ENCODE measurements around the gene POP7. TPM values are rescaled to one million over a fixed set of nuclear protein-coding genes. Genes with fewer than 3 reads are reported as not detected.
A peak's percentile ranks its signal among the peaks of the same experiment; 100 is the strongest.

The POP7 gene
- total and polyA plus RNA-seq, 5 experiments from 2014 or later: 16.9 to 41.7 (median 32.6) TPM

DNA sequence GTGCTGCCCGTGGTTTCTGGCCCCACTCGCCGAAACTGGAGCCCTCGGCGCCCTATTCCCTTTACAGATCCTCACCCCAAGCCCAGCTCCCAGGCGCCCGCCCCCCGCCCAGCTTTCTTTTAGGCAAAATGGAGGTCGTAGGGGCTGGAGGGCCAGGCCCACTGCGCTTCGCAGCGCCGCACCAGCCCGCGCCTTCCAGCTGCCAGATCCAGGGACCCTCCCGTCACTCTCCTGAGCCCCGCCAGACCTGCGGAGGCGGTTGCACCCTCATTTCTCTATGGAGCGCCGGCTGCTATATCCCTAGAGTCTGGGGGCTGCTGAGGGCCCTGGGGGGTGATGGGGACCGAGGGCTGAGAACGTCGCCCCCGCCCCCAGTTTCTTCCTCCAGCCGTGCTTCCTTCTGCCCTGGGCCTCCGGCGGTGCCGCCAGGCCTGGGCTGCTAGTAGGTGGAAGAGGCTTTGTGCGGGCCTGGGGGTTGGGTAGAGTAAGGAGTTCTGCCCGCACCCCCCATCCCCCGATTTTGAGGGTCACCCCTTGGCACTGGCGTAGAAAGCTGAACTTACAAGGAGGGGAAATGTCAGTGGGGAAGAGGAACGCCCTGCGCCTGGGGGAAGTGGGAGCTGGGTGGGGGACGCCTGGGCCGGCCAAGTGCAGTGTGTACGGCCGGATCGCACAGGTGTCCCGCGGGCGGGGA, 31.4 kb upstream of the POP7 start:
- DNase-seq: peak in 5 of 10 donors; percentile 36 to 61 (median 47)
- peak overlapping the region; percentile 94 to 97 (median 96) for H3K4me3 Mint-ChIP-seq
- peak overlapping the region; percentile 84 to 99 (median 97) for H3K27ac Mint-ChIP-seq
- H3K36me3 Mint-ChIP-seq: peaks cover 0 to 26% (median 0%) of the 10 kb centered on the region in 3 donors
- ATAC-seq: peak in 1 of 2 donors; percentile 0
- POLR2A ChIA-PET: interaction anchor here (0.5 to 11.9 kb wide), 15 partner anchors 9 to 246 kb away, joined by 3 to 170 read pairs (median 5); partner anchors contain the start of genes FBXO24, GIGYF1, LRCH4 and MEPCE
- no peaks in the 10 kb centered on the region for H3K27me3 Mint-ChIP-seq
- H3K9me3 Mint-ChIP-seq: no peaks in the 10 kb centered on the region
- peaks cover 8 to 30% (median 27%) of the 10 kb centered on the region in 4 donors for H3K4me1 Mint-ChIP-seq

DNA sequence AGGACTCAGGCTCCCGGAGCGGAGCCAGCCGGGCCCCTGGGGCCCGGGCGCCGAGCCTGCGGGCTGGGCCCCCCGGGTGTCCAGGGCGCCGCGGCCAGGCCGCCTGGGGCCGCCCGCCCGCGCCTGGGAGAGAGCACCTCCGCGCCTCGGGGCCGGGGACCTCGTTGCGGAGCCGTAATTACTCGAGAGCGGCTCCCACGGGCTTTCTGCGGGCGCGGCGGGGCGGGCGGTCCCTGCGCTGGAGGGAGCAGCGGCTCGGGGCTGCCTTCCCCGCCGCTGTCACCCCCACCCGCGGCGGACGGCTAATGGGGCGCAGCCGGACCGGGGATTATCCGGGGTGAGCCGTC, 30.8 kb upstream of the POP7 start:
- ATAC-seq (peak; percentile 7 to 9), DNase-seq (peak in 1 of 10 donors; percentile 52)
- H3K4me3 Mint-ChIP-seq: peak overlapping the region; percentile 94 to 97 (median 96)

DNA sequence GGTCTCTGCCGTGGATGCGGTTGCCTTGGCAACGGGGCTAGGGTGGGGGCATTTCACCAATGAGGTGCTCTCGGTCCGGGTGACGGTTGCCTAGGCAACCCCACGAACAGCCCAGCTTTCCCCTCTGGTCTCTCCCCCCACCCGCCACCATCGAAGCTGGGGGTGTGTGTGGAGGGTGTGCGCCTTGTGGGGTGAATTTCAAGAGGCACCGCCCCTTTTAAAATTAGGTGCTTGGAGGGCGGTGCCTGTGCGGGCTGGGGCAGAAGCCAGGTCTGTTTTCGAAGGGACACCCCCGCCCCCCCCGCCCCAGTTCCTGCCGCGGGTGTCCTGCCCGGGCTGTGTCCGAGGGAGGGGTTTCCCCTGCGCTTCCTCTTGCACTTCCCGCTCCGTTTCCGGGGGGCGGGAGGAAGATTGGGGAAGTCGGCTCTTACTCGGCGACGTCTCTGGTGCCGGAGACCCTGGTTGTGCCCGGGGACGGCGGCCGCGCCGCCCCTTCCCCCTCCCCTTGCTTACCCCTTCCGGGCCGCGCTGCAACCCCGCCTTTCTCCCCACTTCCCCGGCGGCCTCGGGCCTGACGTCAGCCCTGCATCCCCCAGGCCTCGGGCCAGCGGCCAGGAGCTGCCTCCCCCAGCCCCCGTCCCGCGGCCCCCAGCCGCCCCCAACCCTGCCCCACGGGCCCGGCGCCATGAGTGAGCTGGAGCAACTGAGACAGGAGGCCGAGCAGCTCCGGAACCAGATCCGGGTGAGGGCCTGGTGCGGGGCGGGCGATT, 30.2 kb upstream of the POP7 start:
- no peaks in the 10 kb centered on the region for H3K27me3 Mint-ChIP-seq
- no peaks in the 10 kb centered on the region for H3K9me3 Mint-ChIP-seq
- ATAC-seq (peak; percentile 62 to 69), DNase-seq (peak; percentile 77 to 98 (median 92))
- peaks cover 0 to 34% (median 0%) of the 10 kb centered on the region in 3 donors for H3K36me3 Mint-ChIP-seq
- POLR2A ChIA-PET: interaction anchor here (0.5 to 11.9 kb wide), 12 partner anchors 15 to 413 kb away, joined by 3 to 170 read pairs (median 8); partner anchors contain the start of genes FBXO24, GIGYF1, LRCH4 and MOSPD3
- H3K4me1 Mint-ChIP-seq: peaks cover 13 to 42% (median 38%) of the 10 kb centered on the region in 4 donors
- peak overlapping the region; percentile 85 to 95 (median 90) for H3K4me3 Mint-ChIP-seq
- H3K27ac Mint-ChIP-seq: peak overlapping the region; percentile 79 to 97 (median 94)

More for the DNA sequence above, 30.8 kb upstream of the POP7 start:
- POLR2A ChIA-PET: interaction anchor here (0.5 to 11.9 kb wide), 13 partner anchors 8 to 246 kb away, joined by 3 to 170 read pairs (median 7); partner anchors contain the start of genes FBXO24, GIGYF1, LRCH4 and MOSPD3
- Mint-ChIP-seq H3K9me3 (no peaks in the 10 kb centered on the region), H3K27ac (peak overlapping the region in 7 of 10 donors; percentile 84 to 99 (median 95)), H3K36me3 (peaks cover 0 to 31% (median 0%) of the 10 kb centered on the region in 3 donors), H3K4me1 (peaks cover 9 to 35% (median 31%) of the 10 kb centered on the region in 4 donors), H3K27me3 (no peaks in the 10 kb centered on the region)

DNA sequence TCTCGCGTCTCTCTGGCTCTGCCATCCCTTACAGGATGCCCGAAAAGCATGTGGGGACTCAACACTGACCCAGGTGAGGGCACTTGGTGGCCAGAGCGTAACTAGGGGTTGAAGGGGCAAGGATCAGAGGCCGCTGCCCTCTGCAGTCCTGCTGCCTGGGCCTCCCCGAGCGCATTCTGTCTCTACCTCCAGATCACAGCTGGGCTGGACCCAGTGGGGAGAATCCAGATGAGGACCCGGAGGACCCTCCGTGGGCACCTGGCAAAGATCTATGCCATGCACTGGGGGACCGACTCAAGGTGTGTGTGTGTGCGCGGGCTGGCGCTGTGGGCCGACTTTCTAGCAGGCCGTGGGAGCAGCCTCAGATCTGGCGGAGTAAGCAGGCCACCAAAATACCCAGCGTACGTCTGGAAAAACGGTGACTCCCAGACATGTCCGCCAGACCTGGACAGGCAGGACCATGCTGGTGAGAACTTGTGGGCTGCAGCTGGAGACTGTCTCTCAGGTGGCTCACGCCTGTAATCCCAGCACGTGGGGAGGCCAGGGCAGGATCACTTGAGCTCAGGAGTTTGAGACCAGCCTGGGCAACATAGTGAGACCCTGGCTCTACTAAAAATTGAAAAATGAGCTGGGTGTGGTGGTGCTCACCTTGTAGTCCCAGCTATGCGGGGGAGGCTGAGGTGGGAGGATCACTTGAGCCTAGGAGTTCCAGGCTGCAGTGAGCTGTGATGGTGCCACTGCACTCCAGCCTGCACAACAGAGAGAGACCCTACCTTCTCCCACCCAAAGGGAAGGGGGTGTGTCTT, 29.2 kb upstream of the POP7 start:
- peaks cover 0 to 34% (median 0%) of the 10 kb centered on the region in 3 donors for H3K36me3 Mint-ChIP-seq
- ATAC-seq: no peak
- DNase-seq: no peak
- H3K4me3 Mint-ChIP-seq: peak overlapping the region; percentile 78 to 95 (median 84)
- no peaks in the 10 kb centered on the region for H3K27me3 Mint-ChIP-seq
- peak overlapping the region; percentile 84 to 97 (median 91) for H3K27ac Mint-ChIP-seq
- POLR2A ChIA-PET: interaction anchor here (0.6 to 11.9 kb wide), 12 partner anchors 14 to 248 kb away, joined by 3 to 170 read pairs (median 8); partner anchors contain the start of genes FBXO24, GIGYF1, LRCH4 and MOSPD3
- H3K9me3 Mint-ChIP-seq: no peaks in the 10 kb centered on the region
- peaks cover 16 to 51% (median 46%) of the 10 kb centered on the region in 4 donors for H3K4me1 Mint-ChIP-seq

DNA sequence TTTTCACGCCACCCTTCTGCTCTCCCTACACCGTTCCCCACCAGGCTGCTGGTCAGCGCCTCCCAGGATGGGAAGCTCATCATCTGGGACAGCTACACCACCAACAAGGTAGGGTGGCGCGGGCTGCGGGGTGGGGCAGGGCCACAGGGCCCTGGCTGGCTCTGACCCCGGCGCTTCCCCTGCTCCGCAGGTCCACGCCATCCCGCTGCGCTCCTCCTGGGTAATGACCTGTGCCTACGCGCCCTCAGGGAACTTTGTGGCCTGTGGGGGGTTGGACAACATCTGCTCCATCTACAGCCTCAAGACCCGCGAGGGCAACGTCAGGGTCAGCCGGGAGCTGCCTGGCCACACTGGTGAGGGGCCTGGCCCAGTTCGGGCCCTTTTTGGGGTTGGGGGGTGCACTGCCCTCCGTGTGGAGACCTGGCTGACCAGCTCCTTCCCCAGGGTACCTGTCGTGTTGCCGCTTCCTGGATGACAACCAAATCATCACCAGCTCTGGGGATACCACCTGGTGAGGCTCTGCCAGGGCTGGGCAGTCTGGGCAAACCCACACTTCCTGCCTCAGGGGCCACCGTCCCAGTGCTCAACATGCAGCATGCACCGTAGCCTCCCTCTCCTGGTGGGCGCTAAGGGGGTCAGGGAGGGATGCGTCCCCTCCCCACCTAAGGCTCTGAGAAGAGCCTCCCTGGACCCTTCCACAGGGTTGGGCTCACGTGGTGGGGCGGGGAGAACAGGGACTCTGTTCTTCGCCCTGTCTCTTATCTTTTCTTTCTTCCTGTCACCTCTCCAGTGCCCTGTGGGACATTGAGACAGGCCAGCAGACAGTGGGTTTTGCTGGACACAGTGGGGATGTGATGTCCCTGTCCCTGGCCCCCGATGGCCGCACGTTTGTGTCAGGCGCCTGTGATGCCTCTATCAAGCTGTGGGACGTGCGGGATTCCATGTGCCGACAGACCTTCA, 28.3 kb upstream of the POP7 start:
- H3K27ac Mint-ChIP-seq: peak overlapping the region; percentile 8 to 97 (median 90)
- H3K36me3 Mint-ChIP-seq: peaks cover 0 to 37% (median 0%) of the 10 kb centered on the region in 3 donors
- no peak for DNase-seq
- ATAC-seq: no peak
- no peaks in the 10 kb centered on the region for H3K27me3 Mint-ChIP-seq
- H3K4me1 Mint-ChIP-seq: peaks cover 18 to 54% (median 45%) of the 10 kb centered on the region in 4 donors
- POLR2A ChIA-PET: interaction anchor here (0.6 to 11.9 kb wide), 14 partner anchors 13 to 247 kb away, joined by 3 to 170 read pairs (median 4); partner anchors contain the start of genes FBXO24, GIGYF1, LRCH4 and MOSPD3
- no peaks in the 10 kb centered on the region for H3K9me3 Mint-ChIP-seq
- H3K4me3 Mint-ChIP-seq: peak overlapping the region in 8 of 10 donors; percentile 44 to 83 (median 68)

DNA sequence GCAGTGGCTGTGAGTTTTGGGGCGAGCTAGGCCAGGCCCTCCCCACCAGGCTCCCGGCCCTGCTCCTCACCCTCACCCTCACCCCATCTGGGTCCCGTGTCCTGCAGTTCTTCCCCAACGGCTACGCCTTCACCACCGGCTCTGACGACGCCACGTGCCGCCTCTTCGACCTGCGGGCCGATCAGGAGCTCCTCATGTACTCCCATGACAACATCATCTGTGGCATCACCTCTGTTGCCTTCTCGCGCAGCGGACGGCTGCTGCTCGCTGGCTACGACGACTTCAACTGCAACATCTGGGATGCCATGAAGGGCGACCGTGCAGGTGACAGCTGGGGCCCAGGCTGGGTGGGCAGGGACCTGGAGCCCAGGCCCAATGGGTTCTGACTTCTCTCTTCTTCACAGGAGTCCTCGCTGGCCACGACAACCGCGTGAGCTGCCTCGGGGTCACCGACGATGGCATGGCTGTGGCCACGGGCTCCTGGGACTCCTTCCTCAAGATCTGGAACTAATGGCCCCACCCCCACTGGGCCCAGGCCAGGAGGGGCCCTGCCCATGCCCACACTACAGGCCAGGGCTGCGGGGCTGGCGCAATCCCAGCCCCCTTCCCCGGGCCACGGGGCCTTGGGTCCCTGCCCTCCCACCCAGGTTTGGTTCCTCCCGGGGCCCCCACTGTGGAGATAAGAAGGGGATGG, 27.5 kb upstream of the POP7 start:
- no peak for DNase-seq
- no peak for ATAC-seq
- peak overlapping the region in 7 of 10 donors; percentile 33 to 72 (median 59) for H3K4me3 Mint-ChIP-seq
- H3K36me3 Mint-ChIP-seq: peaks cover 0 to 43% (median 2%) of the 10 kb centered on the region in 3 donors
- H3K4me1 Mint-ChIP-seq: peaks cover 21 to 47% (median 42%) of the 10 kb centered on the region in 4 donors
- no peaks in the 10 kb centered on the region for H3K9me3 Mint-ChIP-seq
- H3K27me3 Mint-ChIP-seq: no peaks in the 10 kb centered on the region
- H3K27ac Mint-ChIP-seq: peak overlapping the region in 9 of 10 donors; percentile 47 to 90 (median 79)
- POLR2A ChIA-PET: interaction anchor here (0.5 to 11.9 kb wide), 10 partner anchors 12 to 393 kb away, joined by 3 to 170 read pairs (median 4); partner anchors contain the start of genes FBXO24, GIGYF1, LRCH4 and MOSPD3

DNA sequence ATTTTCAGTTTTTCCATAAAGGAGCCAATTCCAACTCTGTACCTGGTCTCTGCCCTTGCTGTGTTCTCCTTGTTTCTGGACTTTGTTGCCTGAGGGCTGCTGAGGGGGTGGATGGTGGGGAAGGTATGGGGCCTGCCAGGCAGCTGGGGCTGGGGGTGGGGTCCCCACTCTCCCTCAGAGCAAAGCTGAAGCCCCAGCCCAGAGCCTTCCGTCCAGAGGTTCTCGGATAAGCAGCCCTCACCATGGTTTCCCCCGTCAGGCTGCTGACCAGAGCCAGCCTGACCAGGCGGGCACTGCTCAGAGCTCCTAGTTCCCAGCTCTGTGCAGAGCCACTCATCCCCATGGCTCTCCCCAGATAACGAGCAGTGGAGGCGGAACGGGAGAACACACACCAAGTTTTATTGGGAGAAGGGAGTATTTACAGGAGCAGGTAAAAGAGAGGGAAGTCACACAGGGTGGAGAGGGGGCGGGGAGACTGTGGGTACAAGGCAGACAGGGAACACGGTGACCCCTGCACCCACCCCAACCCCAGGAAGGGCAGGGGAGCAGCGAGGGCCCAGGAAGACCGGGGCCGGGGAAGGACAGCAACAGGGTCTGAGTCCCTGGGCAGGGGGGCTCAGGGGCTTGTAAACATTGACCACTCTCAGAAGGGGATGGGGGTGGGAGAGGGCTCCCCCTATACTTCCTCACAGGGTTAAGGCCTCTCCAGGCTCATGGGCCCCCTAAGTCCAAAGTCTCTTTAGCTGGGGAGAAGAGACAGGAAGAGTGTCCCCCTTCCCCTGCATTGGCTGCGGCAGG, 26.6 kb upstream of the POP7 start:
- H3K36me3 Mint-ChIP-seq: peaks cover 0 to 45% (median 2%) of the 10 kb centered on the region in 3 donors
- POLR2A ChIA-PET: interaction anchor here (0.5 to 11.9 kb wide), 10 partner anchors 10 to 394 kb away, joined by 3 to 170 read pairs (median 5); partner anchors contain the start of genes FBXO24, GIGYF1, LRCH4 and MOSPD3
- ATAC-seq: no peak

DNA sequence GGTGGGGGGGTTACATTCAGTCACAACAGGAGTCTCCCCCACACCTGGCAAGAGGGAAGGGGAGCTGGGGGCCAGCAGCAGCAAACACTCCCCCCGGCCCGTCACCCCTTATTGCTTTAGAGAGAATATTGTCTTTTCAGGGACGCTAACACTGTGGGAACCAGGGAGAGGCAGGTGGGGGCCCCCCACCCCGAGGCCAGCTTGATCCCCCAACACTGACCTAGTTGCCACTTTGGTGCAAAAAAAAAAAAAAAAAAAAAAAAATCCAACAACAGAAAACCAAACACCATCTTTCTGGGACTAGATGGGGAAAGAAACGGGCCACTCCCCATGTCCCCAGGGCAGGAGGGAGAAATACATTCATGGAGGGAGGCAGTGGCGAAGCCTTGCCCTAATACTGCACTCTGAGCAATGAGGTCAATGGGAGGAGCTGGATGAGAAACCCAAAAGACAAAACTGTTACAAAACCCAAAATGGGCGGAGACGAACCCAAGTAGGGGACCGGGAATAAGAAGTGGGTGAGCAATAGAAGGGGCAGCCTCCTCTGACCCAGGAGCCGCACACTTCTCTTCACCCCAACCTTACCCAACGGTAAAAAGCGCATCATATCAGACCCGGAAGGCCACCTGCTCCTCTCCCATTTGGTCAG, 25.9 kb upstream of the POP7 start:
- DNase-seq (no peak), ATAC-seq (no peak)
- Mint-ChIP-seq H3K4me1 (peaks cover 20 to 47% (median 42%) of the 10 kb centered on the region in 4 donors), H3K36me3 (peaks cover 0 to 48% (median 2%) of the 10 kb centered on the region in 3 donors), H3K9me3 (no peaks in the 10 kb centered on the region), H3K27me3 (no peaks in the 10 kb centered on the region), H3K4me3 (peak overlapping the region in 5 of 10 donors; percentile 22 to 54 (median 48)), H3K27ac (peak overlapping the region; percentile 54 to 90 (median 78))
- POLR2A ChIA-PET: interaction anchor here (0.6 to 11.9 kb wide), 14 partner anchors 11 to 383 kb away, joined by 3 to 170 read pairs (median 5); partner anchors contain the start of genes FBXO24, GIGYF1, LRCH4 and MOSPD3

More for the DNA sequence above, 26.6 kb upstream of the POP7 start:
- Mint-ChIP-seq H3K9me3 (no peaks in the 10 kb centered on the region), H3K4me3 (peak overlapping the region in 4 of 10 donors; percentile 10 to 52 (median 16)), H3K27ac (peak overlapping the region; percentile 11 to 83 (median 70)), H3K4me1 (peaks cover 21 to 47% (median 42%) of the 10 kb centered on the region in 4 donors), H3K27me3 (no peaks in the 10 kb centered on the region)
- no peak for DNase-seq

Data from naive thymus-derived CD8-positive, alpha-beta T cell (primary cell).